Left renal cortex interstitium (tissue), 4 donors: ENCODE results near the gene CRABP1. TPM values are rescaled to one million over a fixed set of nuclear protein-coding genes. Genes with fewer than 3 reads are reported as not detected.

Source experiments
- DNase-seq, 4 donors: peaks; one replicate each; pipeline ENCODE4 v3.0.0-alpha.2; 2013; ENCODE audit warnings: low read depth in 4 of 4, low spot score in 2 of 4, missing footprints in 1 of 4
- polyA plus RNA-seq, 4 donors: library from polyadenylated mRNA; unstranded; fragments of 120-200 nt; gene quantifications; one replicate each; pipeline ENCODE4 v1.2.1, GENCODE V29; 2013; ENCODE audit not compliant: insufficient read length in 4 of 4

The CRABP1 gene
- polyA plus RNA-seq, 4 donors: 49.0 to 73.4 (median 64.6) TPM

- DNase-seq: no peak
Measured at GRCh38 chr15:78316283-78317083, 23.7 kb upstream of the CRABP1 start.

GRCh38 chr15:78317145-78317836, 22.9 kb upstream of the CRABP1 start:
- DNase-seq: no peak

DNA sequence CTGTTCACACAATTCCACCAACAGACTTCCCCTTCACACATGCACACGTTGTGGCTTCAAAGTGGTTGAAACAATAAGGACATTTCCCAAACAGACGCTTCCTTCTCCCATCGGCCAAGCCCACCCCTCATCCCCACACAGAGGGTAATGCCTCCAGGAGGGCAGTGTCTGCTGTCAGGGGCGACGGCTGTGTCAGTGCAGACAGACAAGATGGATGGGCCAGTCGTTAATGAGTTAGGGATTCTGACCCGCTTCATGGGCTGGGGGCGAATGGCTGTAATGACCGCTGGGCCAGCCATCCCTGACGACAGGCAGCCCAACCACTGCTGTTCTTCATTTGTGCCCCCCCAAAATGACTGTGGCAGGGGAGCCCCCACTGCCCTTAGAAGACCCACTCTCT, 20.6 kb upstream of the CRABP1 start:
- no peak for DNase-seq

DNA sequence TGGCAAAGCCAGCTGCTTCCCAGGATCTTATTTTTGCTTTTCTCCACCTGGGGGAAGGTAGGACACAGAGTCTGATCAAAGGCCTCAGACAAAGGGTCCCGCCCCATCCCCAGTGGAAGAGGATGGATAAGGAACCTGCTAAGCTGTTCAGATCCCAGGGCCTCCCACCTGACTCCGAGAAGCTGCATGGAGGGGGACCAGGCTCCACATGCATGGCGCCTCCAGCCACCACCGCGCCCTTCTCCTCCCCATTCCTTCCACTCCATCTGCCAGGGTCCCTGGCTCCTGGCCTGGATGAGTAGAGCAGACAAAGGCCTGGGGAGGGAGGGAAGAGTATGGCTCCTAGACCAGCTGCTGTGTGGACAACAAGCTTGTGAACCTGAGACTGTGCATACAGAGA, 20.0 kb upstream of the CRABP1 start:
- DNase-seq: no peak

GRCh38 chr15:78321041-78321570, 19.0 kb upstream of the CRABP1 start:
- no peak for DNase-seq

DNA sequence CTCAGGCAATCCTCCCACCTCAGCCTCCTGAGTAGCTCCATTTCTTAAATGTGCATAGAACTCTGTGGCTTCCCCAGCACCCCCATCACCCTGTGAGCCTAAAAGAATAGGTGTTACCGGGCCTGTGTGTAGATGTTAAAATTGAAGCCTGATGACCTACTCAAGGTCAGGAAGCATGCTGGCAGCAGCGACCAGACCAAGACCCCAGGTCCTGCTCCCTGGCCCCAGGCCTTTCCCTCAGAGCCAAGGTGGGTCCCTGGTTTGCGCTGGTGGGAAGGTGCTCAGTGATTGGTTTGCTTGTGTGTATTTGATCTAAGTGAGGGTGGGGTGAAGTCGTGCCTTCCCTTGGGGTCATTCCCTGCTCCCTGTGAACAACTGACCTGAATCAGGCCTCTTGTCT, 18.4 kb upstream of the CRABP1 start:
- DNase-seq: no peak

DNA sequence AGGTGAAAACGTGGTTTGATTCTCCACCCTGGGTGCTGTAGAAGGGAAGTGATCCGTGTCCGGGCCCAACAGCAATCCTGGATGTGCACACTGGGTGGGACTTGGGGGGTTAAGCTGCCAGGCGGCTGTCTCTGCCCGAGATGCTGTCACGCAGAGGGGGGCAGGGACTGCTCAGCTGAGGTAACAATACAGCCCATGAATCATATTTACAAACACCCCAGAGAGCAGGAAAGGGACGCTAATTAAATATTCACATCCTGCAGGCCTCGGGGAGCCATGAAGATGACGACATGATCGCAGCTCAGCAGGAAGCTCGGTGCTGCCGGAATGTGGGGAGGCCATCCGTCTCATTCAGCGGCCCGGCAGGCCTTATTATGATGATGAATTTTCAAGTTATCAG, 17.9 kb upstream of the CRABP1 start:
- DNase-seq: no peak

DNA sequence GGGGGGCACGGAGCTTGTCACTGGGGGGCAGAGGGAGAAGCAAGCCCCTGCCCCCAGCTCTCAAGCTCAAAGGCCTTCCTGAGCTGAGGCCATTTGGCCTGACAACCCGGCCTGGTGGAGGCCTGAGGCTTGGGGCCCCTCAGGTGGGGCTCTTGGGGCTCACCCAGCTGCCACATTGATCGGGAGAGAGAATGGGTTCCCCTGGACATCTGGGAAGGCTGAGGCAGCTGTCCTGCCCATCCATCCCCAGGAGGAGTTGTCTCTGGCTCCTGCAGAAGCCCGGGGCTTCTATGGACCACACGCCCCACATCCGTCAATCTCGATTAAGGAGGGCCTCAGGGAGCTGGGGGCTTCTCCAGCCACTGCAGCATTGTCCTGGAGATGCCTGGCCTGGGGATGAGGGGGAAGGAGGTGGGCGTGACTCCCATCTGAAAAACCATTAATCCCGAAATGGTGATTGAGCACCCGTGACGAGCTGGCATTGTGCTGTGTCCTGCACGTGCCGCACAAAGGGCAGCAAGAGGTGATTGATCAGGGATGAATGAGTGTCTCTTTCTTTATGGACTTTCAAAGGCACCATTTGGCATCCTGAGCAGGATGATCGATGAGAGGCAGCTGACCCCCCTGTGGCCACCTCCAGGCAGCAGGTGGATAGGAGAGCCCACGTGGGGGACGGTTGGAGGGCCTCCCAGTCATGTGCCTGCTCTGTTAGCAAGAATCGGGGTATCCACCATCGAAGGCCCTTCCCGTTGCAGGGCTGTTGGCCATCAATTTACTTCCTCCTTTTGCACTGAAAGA, 17.2 kb upstream of the CRABP1 start:
- DNase-seq: no peak

GRCh38 chr15:78323693-78324092, 16.5 kb upstream of the CRABP1 start:
- no peak for DNase-seq

GRCh38 chr15:78324144-78324543, 16.0 kb upstream of the CRABP1 start:
- no peak for DNase-seq

DNA sequence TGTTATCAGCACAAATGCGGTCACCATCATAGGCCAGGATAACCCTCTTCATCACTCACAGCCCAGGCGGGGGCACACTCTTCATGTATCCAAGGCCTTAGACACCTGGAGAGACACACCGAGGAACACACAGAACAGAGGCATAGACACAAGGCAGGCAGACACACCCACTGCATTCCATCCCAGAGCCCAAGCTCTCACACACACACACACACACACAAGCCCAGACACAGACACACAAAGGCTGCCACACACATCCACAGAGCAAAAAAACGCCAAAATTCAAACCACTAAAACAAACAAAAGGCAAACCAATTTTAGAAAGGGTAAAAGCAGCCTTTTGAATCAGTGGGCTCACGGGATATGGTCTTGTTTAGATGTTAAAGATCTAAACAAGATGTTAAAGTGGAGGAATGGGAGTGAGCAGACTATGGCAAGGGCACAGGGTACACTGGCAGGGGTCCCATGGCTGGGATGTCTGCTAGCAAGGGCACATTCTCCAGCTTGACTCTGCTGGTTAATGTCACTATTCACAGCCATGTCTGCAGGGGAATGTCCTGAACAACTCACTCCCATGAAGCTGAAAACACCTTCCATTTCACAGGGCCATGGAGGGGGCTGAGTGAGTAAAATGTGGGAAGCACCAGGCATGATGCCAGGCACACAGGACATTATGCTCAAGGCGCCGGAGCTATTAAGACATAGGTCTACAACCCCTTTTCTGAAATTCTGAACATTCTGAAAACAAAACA, 14.9 kb upstream of the CRABP1 start:
- no peak for DNase-seq

DNA sequence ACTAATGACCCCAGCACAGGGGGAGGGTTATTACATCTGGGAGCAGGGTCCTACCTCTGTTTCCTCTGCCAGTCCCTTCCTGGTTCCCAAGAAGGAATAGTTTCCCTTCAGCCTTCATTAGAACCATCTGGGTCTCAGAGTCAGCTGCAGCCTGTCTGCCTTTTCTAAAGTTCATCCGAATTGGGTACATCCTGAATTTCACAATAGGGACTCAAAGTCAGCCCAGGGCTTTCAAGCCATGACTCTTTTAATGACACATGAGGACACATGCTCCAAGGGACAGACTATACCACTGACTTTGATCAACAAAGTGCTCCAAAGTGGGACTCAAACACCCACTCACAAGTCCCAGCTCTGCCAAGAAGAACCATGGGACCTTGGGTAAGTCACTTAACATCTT, 12.7 kb upstream of the CRABP1 start:
- DNase-seq: no peak

DNA sequence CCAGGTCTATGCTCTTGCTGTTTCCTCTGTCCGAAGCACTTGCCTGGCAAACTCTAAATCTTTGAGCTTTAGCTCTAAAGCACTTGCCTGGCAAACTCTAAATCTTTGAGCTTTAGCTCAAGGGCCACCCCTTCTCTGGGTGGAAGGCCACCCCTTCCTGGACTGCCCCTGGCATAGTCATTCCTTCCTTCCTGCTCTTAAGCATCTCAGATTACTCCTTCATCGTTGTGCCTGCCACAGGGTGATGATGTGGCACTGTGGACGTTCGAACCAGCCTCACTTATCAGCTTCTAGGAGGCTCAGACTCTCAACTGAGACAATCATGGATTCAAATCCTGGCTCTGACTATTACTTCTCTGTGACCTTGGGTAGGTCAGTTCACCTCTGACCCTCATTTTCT, 10.5 kb upstream of the CRABP1 start:
- no peak for DNase-seq

DNA sequence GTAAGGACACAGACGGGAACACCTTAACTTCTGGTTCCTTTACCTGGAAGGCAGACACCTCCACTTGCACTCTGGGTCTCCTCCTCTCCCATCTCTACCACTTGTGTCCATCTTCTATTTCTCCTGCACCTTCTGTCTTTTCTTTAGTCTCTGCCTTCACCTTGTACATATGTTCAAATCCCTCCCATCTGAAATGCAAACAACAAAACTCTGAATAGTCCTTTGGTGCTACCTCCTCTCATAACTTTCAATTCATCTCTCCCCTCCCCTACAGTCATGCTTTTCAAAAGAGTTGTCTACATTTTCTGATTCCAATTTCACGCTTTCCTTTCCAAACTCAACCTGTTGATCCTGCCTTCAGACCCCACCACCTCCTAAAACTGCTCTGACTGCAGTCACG, 5.3 kb upstream of the CRABP1 start:
- no peak for DNase-seq

- no peak for DNase-seq
Measured at GRCh38 chr15:78335985-78336384, 4.2 kb upstream of the CRABP1 start.

DNA sequence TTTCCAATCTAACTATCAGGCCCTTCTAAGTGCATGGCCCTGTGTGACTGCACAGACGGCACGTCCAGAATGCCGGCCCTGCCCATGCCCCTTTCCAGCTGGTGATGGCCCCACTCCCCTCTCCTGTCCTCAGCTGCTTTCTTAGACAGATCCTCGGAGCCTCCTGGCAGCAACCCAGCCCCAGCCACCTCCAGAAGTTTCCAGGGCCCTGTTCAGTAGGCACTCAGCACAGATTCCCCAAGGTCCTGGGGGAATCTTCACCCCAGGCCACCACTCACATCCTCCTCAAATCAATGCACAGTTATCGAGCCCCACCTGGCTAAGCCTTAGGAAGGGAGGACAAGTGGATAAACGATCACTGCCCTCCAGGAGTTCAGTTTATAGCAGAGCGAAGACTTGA, 1.4 kb upstream of the CRABP1 start:
- no peak for DNase-seq

DNA sequence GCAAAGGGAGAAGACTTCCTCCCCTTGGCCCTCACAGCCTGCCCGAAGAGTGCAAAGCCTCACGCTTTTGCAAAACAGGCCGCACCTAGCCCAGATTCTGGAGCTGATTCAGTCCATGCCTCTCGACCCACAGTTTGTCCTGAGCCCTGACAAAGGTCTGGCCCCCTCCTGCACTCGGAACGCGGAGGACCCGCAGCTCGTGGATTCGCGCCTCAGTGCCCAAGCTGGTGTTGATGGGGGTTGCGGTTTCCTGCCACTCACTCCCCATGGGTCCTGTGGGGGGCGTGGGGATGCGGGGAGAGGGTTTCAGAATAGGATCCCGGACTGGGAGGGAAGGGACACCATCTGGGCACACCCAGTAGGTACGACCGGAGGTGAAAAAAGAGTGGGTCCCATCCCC, 594 bp upstream of the CRABP1 start:
- DNase-seq: no peak

- no peak for DNase-seq
Measured at GRCh38 chr15:78341057-78341987, 1.2 kb downstream of the CRABP1 start.

- no peak for DNase-seq
Measured at GRCh38 chr15:78342021-78342420, 1.9 kb downstream of the CRABP1 start.
